ENCODE data around the gene TTC23.

Gene TTC23

DNA sequence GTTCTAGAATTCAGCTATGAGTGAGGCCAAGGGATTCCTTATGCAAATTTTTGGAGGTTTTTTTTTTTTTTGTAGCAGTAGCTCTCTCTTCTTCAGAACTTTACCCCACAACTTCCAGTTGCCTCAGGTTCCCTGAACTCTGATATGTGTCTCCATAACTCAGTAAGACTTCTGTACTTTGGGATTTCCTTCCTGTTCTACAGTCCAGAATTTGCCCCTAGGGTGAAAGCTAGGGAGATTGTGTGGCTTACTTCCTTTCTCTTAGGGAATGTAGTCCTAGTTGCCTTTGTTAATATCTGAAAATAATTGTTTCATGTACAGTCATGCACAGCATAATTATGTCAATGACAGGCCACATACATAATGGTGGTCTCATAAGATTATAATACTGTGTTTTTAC lies 32.7 kb upstream of the TTC23 start:
- TF ChIP-seq TAF1 (IDR thresholded peaks at IDR 0.05; ENCODE audit: low read depth): no peak
- TF ChIP-seq, protein P1, sequence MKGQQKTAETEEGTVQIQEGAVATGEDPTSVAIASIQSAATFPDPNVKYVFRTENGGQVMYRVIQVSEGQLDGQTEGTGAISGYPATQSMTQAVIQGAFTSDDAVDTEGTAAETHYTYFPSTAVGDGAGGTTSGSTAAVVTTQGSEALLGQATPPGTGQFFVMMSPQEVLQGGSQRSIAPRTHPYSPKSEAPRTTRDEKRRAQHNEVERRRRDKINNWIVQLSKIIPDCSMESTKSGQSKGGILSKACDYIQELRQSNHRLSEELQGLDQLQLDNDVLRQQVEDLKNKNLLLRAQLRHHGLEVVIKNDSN (IDR thresholded peaks at IDR 0.05): no peak
- TF ChIP-seq TEAD4 (IDR thresholded peaks at IDR 0.05): no peak
- no peak for TF ChIP-seq ZBTB7A (IDR thresholded peaks at IDR 0.05; ENCODE audit: low read depth)
- TF ChIP-seq FOXM1 (IDR thresholded peaks at IDR 0.05; ENCODE audit: borderline replicate concordance, low read depth): no peak
- TF ChIP-seq RAD21 (IDR thresholded peaks at IDR 0.05; ENCODE audit: low read depth): no peak
- no peak for TF ChIP-seq TCF12 (IDR thresholded peaks at IDR 0.05; ENCODE audit: low read depth)
- TF ChIP-seq, protein P2, sequence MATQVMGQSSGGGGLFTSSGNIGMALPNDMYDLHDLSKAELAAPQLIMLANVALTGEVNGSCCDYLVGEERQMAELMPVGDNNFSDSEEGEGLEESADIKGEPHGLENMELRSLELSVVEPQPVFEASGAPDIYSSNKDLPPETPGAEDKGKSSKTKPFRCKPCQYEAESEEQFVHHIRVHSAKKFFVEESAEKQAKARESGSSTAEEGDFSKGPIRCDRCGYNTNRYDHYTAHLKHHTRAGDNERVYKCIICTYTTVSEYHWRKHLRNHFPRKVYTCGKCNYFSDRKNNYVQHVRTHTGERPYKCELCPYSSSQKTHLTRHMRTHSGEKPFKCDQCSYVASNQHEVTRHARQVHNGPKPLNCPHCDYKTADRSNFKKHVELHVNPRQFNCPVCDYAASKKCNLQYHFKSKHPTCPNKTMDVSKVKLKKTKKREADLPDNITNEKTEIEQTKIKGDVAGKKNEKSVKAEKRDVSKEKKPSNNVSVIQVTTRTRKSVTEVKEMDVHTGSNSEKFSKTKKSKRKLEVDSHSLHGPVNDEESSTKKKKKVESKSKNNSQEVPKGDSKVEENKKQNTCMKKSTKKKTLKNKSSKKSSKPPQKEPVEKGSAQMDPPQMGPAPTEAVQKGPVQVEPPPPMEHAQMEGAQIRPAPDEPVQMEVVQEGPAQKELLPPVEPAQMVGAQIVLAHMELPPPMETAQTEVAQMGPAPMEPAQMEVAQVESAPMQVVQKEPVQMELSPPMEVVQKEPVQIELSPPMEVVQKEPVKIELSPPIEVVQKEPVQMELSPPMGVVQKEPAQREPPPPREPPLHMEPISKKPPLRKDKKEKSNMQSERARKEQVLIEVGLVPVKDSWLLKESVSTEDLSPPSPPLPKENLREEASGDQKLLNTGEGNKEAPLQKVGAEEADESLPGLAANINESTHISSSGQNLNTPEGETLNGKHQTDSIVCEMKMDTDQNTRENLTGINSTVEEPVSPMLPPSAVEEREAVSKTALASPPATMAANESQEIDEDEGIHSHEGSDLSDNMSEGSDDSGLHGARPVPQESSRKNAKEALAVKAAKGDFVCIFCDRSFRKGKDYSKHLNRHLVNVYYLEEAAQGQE (IDR thresholded peaks at IDR 0.05; ENCODE audit: low read depth): no peak
- no peak for TF ChIP-seq NFIC (IDR thresholded peaks at IDR 0.05)

DNA sequence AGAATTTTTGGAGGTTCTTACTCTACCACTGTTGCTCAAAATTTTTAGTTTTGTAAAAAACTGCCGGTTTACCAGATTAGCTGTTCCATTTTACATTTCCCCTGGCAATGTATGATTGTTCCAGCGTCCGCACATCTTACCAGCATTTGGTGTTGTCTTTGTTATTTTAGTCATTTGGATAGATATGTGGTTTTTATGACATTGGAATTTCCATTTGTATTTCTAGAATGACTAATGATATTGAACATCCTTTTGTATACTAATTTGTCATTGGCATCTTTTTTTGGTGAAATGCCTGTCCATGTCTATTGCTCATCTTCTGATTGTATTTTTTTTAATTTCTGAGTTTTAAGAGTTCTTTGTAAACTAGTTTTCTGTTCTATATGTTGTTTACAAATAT lies 30.4 kb upstream of the TTC23 start:
- TF ChIP-seq CEBPB (IDR thresholded peaks at IDR 0.05): no peak
- TF ChIP-seq, protein P2 (IDR thresholded peaks at IDR 0.05; ENCODE audit: low read depth): no peak
- no peak for TF ChIP-seq TCF12 (IDR thresholded peaks at IDR 0.05; ENCODE audit: low read depth)
- TF ChIP-seq RAD21 (IDR thresholded peaks at IDR 0.05; ENCODE audit: low read depth): no peak
- TF ChIP-seq TEAD4 (IDR thresholded peaks at IDR 0.05): no peak
- no peak for TF ChIP-seq CREB1 (IDR thresholded peaks at IDR 0.05; ENCODE audit: low read depth)
- TF ChIP-seq EGR1 (IDR thresholded peaks at IDR 0.05): no peak
- TF ChIP-seq FOXM1 (IDR thresholded peaks at IDR 0.05; ENCODE audit: borderline replicate concordance, low read depth): no peak
- TF ChIP-seq, protein P3, sequence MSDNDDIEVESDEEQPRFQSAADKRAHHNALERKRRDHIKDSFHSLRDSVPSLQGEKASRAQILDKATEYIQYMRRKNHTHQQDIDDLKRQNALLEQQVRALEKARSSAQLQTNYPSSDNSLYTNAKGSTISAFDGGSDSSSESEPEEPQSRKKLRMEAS (IDR thresholded peaks at IDR 0.05): no peak
- no peak for TF ChIP-seq NFIC (IDR thresholded peaks at IDR 0.05)

DNA sequence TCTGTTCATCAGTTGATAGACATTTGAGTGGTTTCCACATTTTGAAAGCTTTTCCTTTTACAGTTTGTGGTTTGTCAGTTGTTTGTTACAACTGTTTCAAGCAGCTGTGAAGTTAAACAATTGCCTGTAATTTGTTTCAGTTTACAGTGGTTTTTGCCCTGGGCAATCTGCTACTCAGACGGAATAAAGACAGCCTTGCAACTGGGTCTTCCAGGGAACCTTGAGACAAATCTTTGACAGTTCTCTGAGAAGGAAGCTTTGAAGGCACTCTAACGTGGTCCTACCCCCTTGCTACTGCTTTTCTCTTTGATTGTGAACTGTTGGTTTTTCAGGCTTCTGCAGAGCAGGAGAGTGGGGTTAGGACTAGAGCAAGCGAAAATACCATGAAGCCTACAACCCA lies 29.9 kb upstream of the TTC23 start:
- TF ChIP-seq FOXM1 (IDR thresholded peaks at IDR 0.05; ENCODE audit: borderline replicate concordance, low read depth) (no peak), EP300 (IDR thresholded peaks at IDR 0.05; ENCODE audit: borderline replicate concordance) (no peak), EGR1 (IDR thresholded peaks at IDR 0.05) (no peak), RAD21 (IDR thresholded peaks at IDR 0.05; ENCODE audit: low read depth) (no peak), YY1 (IDR thresholded peaks at IDR 0.05; ENCODE audit: low read depth) (no peak), TCF12 (IDR thresholded peaks at IDR 0.05; ENCODE audit: low read depth) (no peak), CEBPB (IDR thresholded peaks at IDR 0.05) (no peak), NFIC (IDR thresholded peaks at IDR 0.05) (no peak), TAF1 (IDR thresholded peaks at IDR 0.05; ENCODE audit: low read depth) (no peak)
- TF ChIP-seq, protein P1 (IDR thresholded peaks at IDR 0.05): no peak
- TF ChIP-seq, protein P3 (IDR thresholded peaks at IDR 0.05): no peak

DNA sequence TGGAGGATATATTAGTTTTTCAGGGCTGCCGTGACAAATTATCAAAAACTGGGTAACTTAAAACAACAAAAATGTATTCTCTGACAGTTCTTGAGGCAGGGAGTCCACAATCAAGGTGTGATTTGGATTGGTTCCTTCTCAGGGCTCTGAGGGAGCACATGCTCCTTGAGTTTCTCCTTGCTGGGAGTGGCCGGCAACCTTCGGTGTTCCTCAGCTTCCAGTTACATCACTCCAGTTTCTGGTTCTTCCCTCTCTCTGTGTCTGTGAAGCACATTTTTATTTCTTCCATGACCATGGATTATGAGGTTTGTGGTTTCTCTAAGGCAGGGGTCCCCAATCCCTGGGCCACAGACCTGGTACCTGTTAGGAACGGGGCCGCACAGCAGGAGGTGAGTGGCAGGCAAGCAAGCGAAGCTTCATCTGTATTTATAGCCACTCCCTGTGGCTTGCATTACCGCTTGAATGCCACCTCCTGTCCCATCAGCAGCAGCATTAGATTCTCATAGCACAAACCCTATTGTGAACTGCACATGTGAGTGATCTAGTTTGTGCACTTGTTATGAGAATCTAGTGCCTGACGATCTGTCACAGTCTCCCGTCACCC lies 26.2 kb upstream of the TTC23 start:
- TF ChIP-seq, protein P1 (IDR thresholded peaks at IDR 0.05): no peak
- TF ChIP-seq, protein P3 (IDR thresholded peaks at IDR 0.05): peak; percentile 50
- TF ChIP-seq FOXM1 (IDR thresholded peaks at IDR 0.05; ENCODE audit: borderline replicate concordance, low read depth) (no peak), ZBTB7A (IDR thresholded peaks at IDR 0.05; ENCODE audit: low read depth) (no peak), RAD21 (IDR thresholded peaks at IDR 0.05; ENCODE audit: low read depth) (no peak; the same call in 1 of the 2 replicates), TAF1 (IDR thresholded peaks at IDR 0.05; ENCODE audit: low read depth) (no peak), TEAD4 (IDR thresholded peaks at IDR 0.05) (no peak), CEBPB (IDR thresholded peaks at IDR 0.05) (no peak)

DNA sequence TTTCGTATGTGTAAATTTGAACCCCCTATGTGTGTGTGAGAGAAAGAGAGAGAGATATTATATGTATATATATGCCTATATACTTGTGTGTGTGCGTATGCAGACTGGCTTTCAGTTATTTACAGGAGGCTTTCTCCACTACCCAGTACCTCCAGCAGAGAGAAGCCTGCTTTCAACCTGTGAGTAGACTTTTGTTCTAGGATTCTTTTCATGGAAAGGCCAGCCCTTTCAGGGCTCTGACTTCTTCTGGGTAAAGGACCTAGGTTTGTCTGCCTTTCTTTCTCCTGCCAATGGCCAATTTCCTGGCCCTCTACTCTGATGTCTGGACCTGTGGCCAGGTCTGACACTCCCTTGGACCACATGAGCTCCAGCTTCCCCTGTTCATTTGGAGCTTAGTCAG lies 25.7 kb upstream of the TTC23 start:
- no peak for TF ChIP-seq ZBTB7A (IDR thresholded peaks at IDR 0.05; ENCODE audit: low read depth)
- TF ChIP-seq NFIC (IDR thresholded peaks at IDR 0.05): no peak
- TF ChIP-seq EGR1 (IDR thresholded peaks at IDR 0.05): no peak
- TF ChIP-seq CREB1 (IDR thresholded peaks at IDR 0.05; ENCODE audit: low read depth): no peak
- no peak for TF ChIP-seq TAF1 (IDR thresholded peaks at IDR 0.05; ENCODE audit: low read depth)
- no peak for TF ChIP-seq CEBPB (IDR thresholded peaks at IDR 0.05)
- TF ChIP-seq, protein P1 (IDR thresholded peaks at IDR 0.05): no peak
- TF ChIP-seq TEAD4 (IDR thresholded peaks at IDR 0.05): no peak
- TF ChIP-seq RAD21 (IDR thresholded peaks at IDR 0.05; ENCODE audit: low read depth): no peak
- TF ChIP-seq, protein P3 (IDR thresholded peaks at IDR 0.05): no peak
